Adrenal gland (tissue), 5 donors: ENCODE results near the gene SPTBN1.

ENCODE experiments used
- POLR2A ChIP-seq, 2 donors: fragments of 450-650 bp; IDR thresholded peaks; one replicate each; pipeline ENCODE4 v1.6.1; 2017; ENCODE audit warnings: antibody characterized with exemption in 2 of 2, mild to moderate bottlenecking in 2 of 2, moderate library complexity in 1 of 2
- TF ChIP-seq, protein P1 (sequence below), 6 experiments: fragments of 450-650 bp in 4 of 6; fragments of 200-600 bp in 2 of 6; sonication (generic) in 1 of 6; IDR thresholded peaks; 1 replicate in 5 of 6; 2 replicates in 1 of 6; pipeline versions ENCODE4 v1.5.1 to v1.8.0; 2016 to 2021; ENCODE audit warnings: antibody characterized with exemption in 6 of 6, mild to moderate bottlenecking in 2 of 6, moderate library complexity in 1 of 6
- donor health status: DM: no; HTN: no; CAD: no.

GRCh38 chr2:54611830-54612545 lies 155.9 kb downstream of the SPTBN1 start:
- TF ChIP-seq, protein P1, sequence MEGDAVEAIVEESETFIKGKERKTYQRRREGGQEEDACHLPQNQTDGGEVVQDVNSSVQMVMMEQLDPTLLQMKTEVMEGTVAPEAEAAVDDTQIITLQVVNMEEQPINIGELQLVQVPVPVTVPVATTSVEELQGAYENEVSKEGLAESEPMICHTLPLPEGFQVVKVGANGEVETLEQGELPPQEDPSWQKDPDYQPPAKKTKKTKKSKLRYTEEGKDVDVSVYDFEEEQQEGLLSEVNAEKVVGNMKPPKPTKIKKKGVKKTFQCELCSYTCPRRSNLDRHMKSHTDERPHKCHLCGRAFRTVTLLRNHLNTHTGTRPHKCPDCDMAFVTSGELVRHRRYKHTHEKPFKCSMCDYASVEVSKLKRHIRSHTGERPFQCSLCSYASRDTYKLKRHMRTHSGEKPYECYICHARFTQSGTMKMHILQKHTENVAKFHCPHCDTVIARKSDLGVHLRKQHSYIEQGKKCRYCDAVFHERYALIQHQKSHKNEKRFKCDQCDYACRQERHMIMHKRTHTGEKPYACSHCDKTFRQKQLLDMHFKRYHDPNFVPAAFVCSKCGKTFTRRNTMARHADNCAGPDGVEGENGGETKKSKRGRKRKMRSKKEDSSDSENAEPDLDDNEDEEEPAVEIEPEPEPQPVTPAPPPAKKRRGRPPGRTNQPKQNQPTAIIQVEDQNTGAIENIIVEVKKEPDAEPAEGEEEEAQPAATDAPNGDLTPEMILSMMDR (IDR thresholded peaks at IDR 0.05): no peak
- no peak for TF ChIP-seq POLR2A (IDR thresholded peaks at IDR 0.05)
